Measurements from ENCODE around the gene DRD2. TPM values are rescaled to one million over a fixed set of nuclear protein-coding genes. Genes with fewer than 3 reads are reported as not detected.

Gene DRD2
- total RNA-seq, 2 experiments from 2014 or later, result not detected

DNA sequence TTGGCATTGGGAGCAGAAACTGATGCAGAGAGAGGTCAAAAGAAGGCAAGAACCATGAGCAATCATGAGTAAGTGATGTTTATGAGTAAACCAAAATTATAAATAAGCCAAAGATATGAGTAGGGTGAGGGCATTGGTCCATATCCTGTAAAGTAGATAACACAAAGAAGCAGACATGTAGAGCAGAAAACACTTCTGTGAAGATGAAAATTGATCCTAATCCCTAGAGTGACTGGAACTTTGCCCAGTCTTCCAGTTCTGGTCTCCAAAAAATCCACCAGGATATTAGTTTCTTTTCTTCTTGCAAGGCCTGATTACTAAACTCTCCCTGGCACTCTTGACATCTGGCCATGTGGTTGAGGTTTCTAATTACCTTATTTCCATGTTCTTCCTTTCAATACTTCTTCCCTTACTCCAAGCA lies 13.7 kb upstream of the DRD2 start:
- peaks cover 21% of the 10 kb centered on the region for H3K27me3 Mint-ChIP-seq
- ATAC-seq (ENCODE audit: poor library complexity), result no peak
- TF ChIP-seq, protein P1, sequence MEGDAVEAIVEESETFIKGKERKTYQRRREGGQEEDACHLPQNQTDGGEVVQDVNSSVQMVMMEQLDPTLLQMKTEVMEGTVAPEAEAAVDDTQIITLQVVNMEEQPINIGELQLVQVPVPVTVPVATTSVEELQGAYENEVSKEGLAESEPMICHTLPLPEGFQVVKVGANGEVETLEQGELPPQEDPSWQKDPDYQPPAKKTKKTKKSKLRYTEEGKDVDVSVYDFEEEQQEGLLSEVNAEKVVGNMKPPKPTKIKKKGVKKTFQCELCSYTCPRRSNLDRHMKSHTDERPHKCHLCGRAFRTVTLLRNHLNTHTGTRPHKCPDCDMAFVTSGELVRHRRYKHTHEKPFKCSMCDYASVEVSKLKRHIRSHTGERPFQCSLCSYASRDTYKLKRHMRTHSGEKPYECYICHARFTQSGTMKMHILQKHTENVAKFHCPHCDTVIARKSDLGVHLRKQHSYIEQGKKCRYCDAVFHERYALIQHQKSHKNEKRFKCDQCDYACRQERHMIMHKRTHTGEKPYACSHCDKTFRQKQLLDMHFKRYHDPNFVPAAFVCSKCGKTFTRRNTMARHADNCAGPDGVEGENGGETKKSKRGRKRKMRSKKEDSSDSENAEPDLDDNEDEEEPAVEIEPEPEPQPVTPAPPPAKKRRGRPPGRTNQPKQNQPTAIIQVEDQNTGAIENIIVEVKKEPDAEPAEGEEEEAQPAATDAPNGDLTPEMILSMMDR (IDR thresholded peaks at IDR 0.05), result no peak
- no peak overlapping the region for H3K27ac ChIP-seq (ENCODE audit: low read depth in 1 of 2, low read length in 2 of 2)
- POLR2A ChIA-PET, result no interaction called here
- intact Hi-C loops (cut with DNase I, micrococcal nuclease), result no loop called here
- no peaks in the 10 kb centered on the region for H3K36me3 Mint-ChIP-seq (ENCODE audit: low read depth)
- H3K4me1 ChIP-seq (ENCODE audit: insufficient read depth, low read length), result no peaks in the 10 kb centered on the region
- no peak overlapping the region for H3K27ac Mint-ChIP-seq
- H3K27me3 ChIP-seq (ENCODE audit: control insufficient read depth in 1 of 2, insufficient read depth in 2 of 2, low read length in 2 of 2), result no peaks in the 10 kb centered on the region
- no peaks in the 10 kb centered on the region for H3K4me1 Mint-ChIP-seq (ENCODE audit: low read depth)
- no peak for DNase-seq
- H3K36me3 ChIP-seq (ENCODE audit: insufficient read depth, low read length), result no peaks in the 10 kb centered on the region
- H3K9me3 ChIP-seq (ENCODE audit: control insufficient read depth in 1 of 2, insufficient read depth in 1 of 2, low read length in 2 of 2), result peaks cover 0 to 7% of the 10 kb centered on the region in 2 experiments
- no peak overlapping the region for H3K4me3 Mint-ChIP-seq
- no peak overlapping the region for H3K4me3 ChIP-seq (ENCODE audit: low read length)
- H3K9me3 Mint-ChIP-seq, result peaks cover 4% of the 10 kb centered on the region
- CTCF ChIA-PET, result no interaction called here

DNA sequence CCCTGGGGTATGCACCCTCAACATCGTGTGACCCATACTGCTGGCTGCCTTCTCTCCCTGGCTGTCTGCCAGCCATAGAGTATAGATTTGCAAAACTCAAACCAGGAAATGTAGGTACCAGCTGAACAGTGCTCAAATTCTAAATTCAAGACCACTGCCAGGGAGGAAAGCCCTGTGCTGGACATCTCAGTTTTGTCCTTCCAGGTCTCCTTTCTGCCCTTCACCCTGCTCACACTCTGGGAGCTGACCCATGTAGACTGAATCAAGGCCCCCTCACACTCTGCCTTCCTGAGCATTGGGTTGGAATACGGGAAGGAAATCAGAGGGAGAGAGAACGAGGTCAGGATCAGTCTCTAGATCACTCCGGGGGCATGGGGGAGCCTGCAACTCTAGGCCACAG lies 12.4 kb upstream of the DRD2 start:
- Mint-ChIP-seq H3K27me3 (peaks cover 25% of the 10 kb centered on the region), H3K4me3 (no peak overlapping the region), H3K9me3 (peaks cover 4% of the 10 kb centered on the region), H3K4me1 (ENCODE audit: low read depth) (no peaks in the 10 kb centered on the region), H3K27ac (no peak overlapping the region), H3K36me3 (ENCODE audit: low read depth) (no peaks in the 10 kb centered on the region)
- DNase-seq, result no peak
- CTCF ChIA-PET, result no interaction called here
- H3K27ac ChIP-seq (ENCODE audit: low read depth in 1 of 2, low read length in 2 of 2), result no peak overlapping the region
- no peaks in the 10 kb centered on the region for H3K4me1 ChIP-seq (ENCODE audit: insufficient read depth, low read length)
- TF ChIP-seq, protein P1 (IDR thresholded peaks at IDR 0.05), result no peak
- ATAC-seq (ENCODE audit: poor library complexity), result no peak
- no peaks in the 10 kb centered on the region for H3K36me3 ChIP-seq (ENCODE audit: insufficient read depth, low read length)
- POLR2A ChIA-PET, result no interaction called here
- H3K4me3 ChIP-seq (ENCODE audit: low read length), result no peak overlapping the region
- no peaks in the 10 kb centered on the region for H3K27me3 ChIP-seq (ENCODE audit: control insufficient read depth in 1 of 2, insufficient read depth in 2 of 2, low read length in 2 of 2)
- H3K9me3 ChIP-seq (ENCODE audit: control insufficient read depth in 1 of 2, insufficient read depth in 1 of 2, low read length in 2 of 2), result peaks cover 0 to 7% of the 10 kb centered on the region in 2 experiments
- intact Hi-C loops (cut with DNase I, micrococcal nuclease), result no loop called here

DNA sequence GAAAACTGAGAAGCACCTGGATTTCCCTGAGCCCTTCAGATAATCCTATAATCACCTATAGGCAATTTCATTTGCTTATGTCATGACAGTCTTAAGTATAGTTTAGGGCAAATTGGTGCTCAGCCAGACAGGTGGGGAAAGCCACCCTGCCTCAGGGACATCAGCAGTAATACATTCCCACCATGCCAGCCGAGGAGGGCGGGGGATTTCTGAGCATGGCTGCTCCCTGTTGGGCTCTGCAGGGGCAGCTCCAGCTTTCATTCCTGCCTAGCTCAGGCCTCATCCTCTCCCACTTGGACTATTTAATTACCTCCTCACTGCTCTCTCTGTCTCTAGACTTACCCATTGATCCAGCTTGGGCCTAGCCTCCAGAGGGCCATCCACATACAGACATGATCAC lies 9.0 kb upstream of the DRD2 start:
- Mint-ChIP-seq H3K27me3 (peaks cover 55% of the 10 kb centered on the region), H3K4me1 (ENCODE audit: low read depth) (no peaks in the 10 kb centered on the region), H3K4me3 (no peak overlapping the region), H3K27ac (no peak overlapping the region), H3K36me3 (ENCODE audit: low read depth) (no peaks in the 10 kb centered on the region), H3K9me3 (peaks cover 4% of the 10 kb centered on the region)
- Histone ChIP-seq H3K4me1 (ENCODE audit: insufficient read depth, low read length) (no peaks in the 10 kb centered on the region), H3K4me3 (ENCODE audit: low read length) (no peak overlapping the region), H3K27me3 (ENCODE audit: control insufficient read depth in 1 of 2, insufficient read depth in 2 of 2, low read length in 2 of 2) (no peaks in the 10 kb centered on the region), H3K9me3 (ENCODE audit: control insufficient read depth in 1 of 2, insufficient read depth in 1 of 2, low read length in 2 of 2) (peaks cover 0 to 7% of the 10 kb centered on the region in 2 experiments), H3K36me3 (ENCODE audit: insufficient read depth, low read length) (no peaks in the 10 kb centered on the region), H3K27ac (ENCODE audit: low read depth in 1 of 2, low read length in 2 of 2) (no peak overlapping the region)
- DNase-seq, result no peak
- CTCF ChIA-PET, result no interaction called here
- POLR2A ChIA-PET, result no interaction called here
- intact Hi-C loops (cut with DNase I, micrococcal nuclease), result no loop called here
- TF ChIP-seq, protein P1 (IDR thresholded peaks at IDR 0.05), result no peak
- no peak for ATAC-seq (ENCODE audit: poor library complexity)

All from CD4-positive, alpha-beta T cell (primary cell).